GM12864 (cell line): ENCODE data around the gene PPP1CB.

Experiments used
- DNase-seq: peaks from one replicate; pipeline ENCODE4 v3.0.0-alpha.2; 2011; ENCODE audit warnings: low read depth
- H3K4me3 ChIP-seq: 2 replicates; pipeline ENCODE4 v1.5.1; 2011; ENCODE audit warnings: mild to moderate bottlenecking, low read depth, low read length, control low read depth
- CTCF ChIP-seq: IDR thresholded peaks from 2 replicates; pipeline ENCODE4 v1.5.1; 2011; ENCODE audit warnings: low read depth, mild to moderate bottlenecking, moderate library complexity, low read length, control low read depth, inconsistent platforms; ENCODE audit errors: missing control alignments

PPP1CB gene

GRCh38 chr2:28751252-28751955, at the start of gene PPP1CB:
TSS of gene PPP1CB (plus strand) at chr2:28751830. CDS start at chr2:28752125, 295 bp downstream.
- DNase-seq, result peak; percentile 82
- peak; percentile 30 for TF ChIP-seq CTCF

GRCh38 chr2:28702415-28702861, 49.2 kb upstream of the PPP1CB start:
- no peak for TF ChIP-seq CTCF
- no peak for DNase-seq
- H3K4me3 ChIP-seq, result no peak overlapping the region

More at GRCh38 chr2:28751252-28751955, at the start of gene PPP1CB:
- peak within 1 kb of the TSS; percentile 98 for H3K4me3 ChIP-seq

GRCh38 chr2:28702878-28703277, 48.8 kb upstream of the PPP1CB start:
- DNase-seq, result no peak
- no peak for TF ChIP-seq CTCF
- no peak overlapping the region for H3K4me3 ChIP-seq

GRCh38 chr2:28704621-28705020, 47.0 kb upstream of the PPP1CB start:
- no peak for DNase-seq
- TF ChIP-seq CTCF, result no peak
- H3K4me3 ChIP-seq, result no peak overlapping the region

GRCh38 chr2:28705751-28706440, 45.7 kb upstream of the PPP1CB start:
- no peak for DNase-seq
- TF ChIP-seq CTCF, result no peak
- H3K4me3 ChIP-seq, result no peak overlapping the region

GRCh38 chr2:28707592-28707991, 44.0 kb upstream of the PPP1CB start:
- H3K4me3 ChIP-seq, result no peak overlapping the region
- no peak for TF ChIP-seq CTCF
- no peak for DNase-seq

- no peak for TF ChIP-seq CTCF
- no peak for DNase-seq
- H3K4me3 ChIP-seq, result no peak overlapping the region
These were observed 42.5 kb upstream of the PPP1CB start for GRCh38 chr2:28709101-28709500.
